ENCODE measurements around the gene IL2RA. TPM values are rescaled to one million over a fixed set of nuclear protein-coding genes. Genes with fewer than 3 reads are reported as not detected.
"Not testable (repeated sequence)": the region's sequence is repeated elsewhere in the genome, so short reads cannot be mapped to it uniquely, and the experiment has no call there.

Gene IL2RA
- total RNA-seq, 2 experiments from 2014 or later: 184 to 201 TPM

- no peaks in the 10 kb centered on the region for H3K27me3 Mint-ChIP-seq
- no peaks in the 10 kb centered on the region for H3K9me3 Mint-ChIP-seq
- DNase-seq: no peak
- peak overlapping the region; percentile 37 for H3K27ac Mint-ChIP-seq
- H3K36me3 Mint-ChIP-seq: peaks cover 5% of the 10 kb centered on the region
- POLR2A ChIA-PET: interaction anchor here (0.5 to 1.0 kb wide), 3 partner anchors 12 to 382 kb away, joined by 3 to 4 read pairs (median 3); partner anchors contain the start of gene IL2RA
- ATAC-seq (ENCODE audit: low read depth): no peak
- peak overlapping the region; percentile 15 for H3K4me3 Mint-ChIP-seq
- peaks cover 60% of the 10 kb centered on the region for H3K4me1 Mint-ChIP-seq
Observed at GRCh38 chr10:6074489-6075301, 12.5 kb upstream of the IL2RA start.

DNA sequence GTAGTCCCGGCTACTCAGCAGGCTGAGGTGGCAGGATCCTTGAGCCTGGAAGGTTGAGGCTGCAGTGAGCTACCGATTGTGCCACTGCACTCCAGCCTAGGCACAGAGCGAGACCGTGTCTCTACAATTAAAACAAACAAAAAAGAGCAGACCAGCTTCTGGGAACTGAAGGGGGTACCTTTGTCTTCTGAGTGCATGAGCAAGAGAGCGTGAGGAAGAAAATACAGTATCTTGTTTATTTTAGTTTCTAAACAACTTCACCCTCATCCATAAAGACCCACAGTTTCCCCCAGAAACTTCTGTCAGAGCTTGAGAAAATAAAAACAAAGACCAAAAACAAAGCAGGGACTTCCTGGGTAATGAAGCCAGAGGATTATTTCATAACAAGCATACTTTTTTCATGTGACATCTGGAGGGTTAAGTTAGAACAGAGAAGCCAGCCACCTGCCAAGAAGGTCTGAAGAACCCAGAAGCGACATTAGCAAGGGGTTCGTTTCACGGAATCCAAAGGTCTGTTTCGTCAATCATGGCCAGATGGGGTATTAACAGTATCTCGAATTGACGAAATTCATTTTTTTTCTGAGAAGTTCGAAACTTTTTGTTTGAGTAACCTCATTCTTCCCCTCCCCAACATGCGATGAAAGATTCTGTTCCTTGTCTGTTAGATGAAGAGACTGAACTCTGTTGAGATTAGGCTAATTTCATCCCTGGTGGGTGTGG is 10.2 kb upstream of the IL2RA start:
- peak; percentile 32 for ATAC-seq (ENCODE audit: low read depth)
- POLR2A ChIA-PET: interaction anchor here (1.0 to 3.6 kb wide), 12 partner anchors 11 to 95 kb away, joined by 3 to 23 read pairs (median 4); partner anchors contain the start of genes IL15RA and IL2RA
- Mint-ChIP-seq H3K27ac (peak overlapping the region; percentile 93), H3K27me3 (no peaks in the 10 kb centered on the region), H3K9me3 (no peaks in the 10 kb centered on the region), H3K4me1 (peaks cover 77% of the 10 kb centered on the region), H3K4me3 (peak overlapping the region; percentile 63), H3K36me3 (peaks cover 5% of the 10 kb centered on the region)
- DNase-seq: no peak

DNA sequence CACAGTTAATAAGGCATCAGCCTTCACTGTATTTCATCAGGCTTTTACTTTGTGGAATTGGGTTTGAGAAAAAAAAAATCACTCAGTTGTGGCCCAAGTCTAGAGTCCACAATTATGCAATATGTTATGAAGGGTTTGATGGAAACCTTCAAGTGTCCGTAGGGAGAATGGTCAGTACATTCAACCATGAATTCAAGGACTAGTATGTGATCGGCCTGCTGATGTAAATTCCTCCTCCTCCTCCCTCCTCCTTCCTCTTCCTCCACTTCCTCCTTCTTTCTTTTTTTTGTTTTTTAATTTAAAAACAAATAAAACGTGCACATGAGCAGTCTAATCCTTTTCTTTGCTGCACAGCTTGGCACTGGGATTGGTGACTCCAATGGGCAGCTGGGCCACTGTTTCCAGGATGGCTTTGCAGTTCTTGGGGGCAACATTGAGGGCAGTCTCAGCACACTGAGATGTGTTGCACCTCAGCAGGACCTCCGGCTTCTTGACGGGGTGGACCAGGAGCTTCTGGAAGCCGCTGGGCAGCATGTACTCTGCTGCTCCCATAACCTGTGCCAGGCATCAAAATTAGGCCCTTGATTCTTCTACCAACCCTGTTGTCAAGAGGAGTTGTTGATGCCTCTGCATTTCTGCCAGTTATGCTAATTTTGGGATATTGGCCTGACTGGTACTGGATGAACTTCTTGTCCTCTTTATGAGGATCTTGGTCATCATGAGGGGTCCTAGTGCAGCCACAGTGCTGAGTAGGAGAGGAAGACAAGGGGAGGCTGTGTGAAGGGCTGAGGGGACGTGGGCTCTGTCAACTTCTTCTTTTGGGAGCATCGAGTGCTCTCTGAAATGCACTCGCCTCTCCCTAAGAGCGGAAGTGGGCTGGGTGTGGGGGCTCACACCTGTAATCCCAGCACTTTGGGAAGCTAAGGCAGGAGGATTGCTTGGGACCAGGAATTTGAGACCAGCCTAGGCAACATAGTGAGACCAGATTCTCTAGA is 9.3 kb upstream of the IL2RA start:
- POLR2A ChIA-PET: interaction anchor here (1.0 to 3.6 kb wide), 10 partner anchors 10 to 34 kb away, joined by 3 to 23 read pairs (median 4); partner anchors contain the start of gene IL2RA
- no peak for DNase-seq
- H3K27ac Mint-ChIP-seq: peak overlapping the region; percentile 93
- H3K4me3 Mint-ChIP-seq: peak overlapping the region; percentile 63
- H3K4me1 Mint-ChIP-seq: peaks cover 86% of the 10 kb centered on the region
- no peak for ATAC-seq (ENCODE audit: low read depth)
- H3K27me3 Mint-ChIP-seq: no peaks in the 10 kb centered on the region
- H3K9me3 Mint-ChIP-seq: no peaks in the 10 kb centered on the region
- H3K36me3 Mint-ChIP-seq: peaks cover 4% of the 10 kb centered on the region

DNA sequence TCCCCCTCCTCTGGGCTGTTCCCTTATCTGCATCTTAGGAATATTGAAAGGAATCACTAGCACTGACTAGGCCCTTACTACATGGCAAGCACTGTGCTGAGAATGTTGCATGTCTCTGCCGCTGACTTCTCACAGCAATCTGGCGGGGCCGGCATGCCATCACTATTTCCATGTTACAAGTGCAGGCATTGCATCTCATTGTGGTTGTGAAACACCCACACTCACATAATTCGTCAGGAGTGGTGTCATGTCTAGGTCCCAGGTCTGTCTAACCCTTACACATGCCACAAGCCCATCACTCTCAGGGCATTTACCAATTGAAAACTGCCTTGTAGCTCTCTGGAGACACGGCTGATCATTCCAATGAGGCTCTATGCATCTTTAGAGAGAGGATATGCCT is 8.5 kb upstream of the IL2RA start:
- no peak for ATAC-seq (ENCODE audit: low read depth)
- peaks cover 3% of the 10 kb centered on the region for H3K36me3 Mint-ChIP-seq
- H3K27ac Mint-ChIP-seq: peak overlapping the region; percentile 93
- no peak for DNase-seq
- H3K9me3 Mint-ChIP-seq: no peaks in the 10 kb centered on the region
- peak overlapping the region; percentile 85 for H3K4me3 Mint-ChIP-seq
- H3K4me1 Mint-ChIP-seq: peaks cover 91% of the 10 kb centered on the region
- H3K27me3 Mint-ChIP-seq: no peaks in the 10 kb centered on the region
- POLR2A ChIA-PET: interaction anchor here (1.0 to 3.6 kb wide), 2 partner anchors 16 to 20 kb away, joined by 3 to 23 read pairs; no protein-coding TSS in a partner anchor

- ATAC-seq (ENCODE audit: low read depth) (peak; percentile 33), DNase-seq (no peak)
- H3K27ac Mint-ChIP-seq: peak overlapping the region; percentile 93
- peak overlapping the region; percentile 85 for H3K4me3 Mint-ChIP-seq
- peaks cover 94% of the 10 kb centered on the region for H3K4me1 Mint-ChIP-seq
- no peaks in the 10 kb centered on the region for H3K9me3 Mint-ChIP-seq
- H3K27me3 Mint-ChIP-seq: no peaks in the 10 kb centered on the region
- peaks cover 3% of the 10 kb centered on the region for H3K36me3 Mint-ChIP-seq
- POLR2A ChIA-PET: interaction anchor here (0.8 to 5.2 kb wide), 8 partner anchors 9 to 93 kb away, joined by 3 to 73 read pairs (median 16); no protein-coding TSS in a partner anchor
Observed at GRCh38 chr10:6069081-6069931, 7.1 kb upstream of the IL2RA start.

DNA sequence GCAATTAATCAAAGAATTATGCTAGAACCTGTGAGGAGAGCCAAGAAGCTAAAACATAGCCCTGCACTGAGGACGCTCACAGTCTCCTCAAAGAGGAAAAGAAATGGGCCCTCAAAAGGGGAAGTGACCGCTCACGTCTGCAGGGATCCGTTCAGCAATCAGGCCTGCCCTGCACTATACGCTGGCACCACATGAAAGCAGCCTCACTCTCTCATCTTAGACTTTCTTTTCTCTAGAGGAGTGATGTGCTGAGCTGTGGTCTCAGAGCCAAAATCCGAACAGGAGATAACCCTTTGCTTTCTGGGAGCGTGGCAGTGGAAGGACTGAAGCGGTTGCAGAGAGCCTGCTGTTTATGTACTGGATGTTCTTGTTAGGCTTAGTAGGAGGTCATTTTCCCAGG is 6.3 kb upstream of the IL2RA start:
- ATAC-seq (ENCODE audit: low read depth) (peak; percentile 78), DNase-seq (no peak)
- Mint-ChIP-seq H3K36me3 (peaks cover 3% of the 10 kb centered on the region), H3K4me3 (peak overlapping the region; percentile 85), H3K9me3 (no peaks in the 10 kb centered on the region), H3K27me3 (no peaks in the 10 kb centered on the region), H3K4me1 (peaks cover 93% of the 10 kb centered on the region), H3K27ac (peak overlapping the region; percentile 93)
- POLR2A ChIA-PET: interaction anchor here (0.6 to 5.2 kb wide), 11 partner anchors 9 to 516 kb away, joined by 3 to 73 read pairs (median 5); partner anchors contain the start of gene IL15RA

GRCh38 chr10:6068006-6068405 is 5.8 kb upstream of the IL2RA start:
- Mint-ChIP-seq H3K4me1 (peaks cover 90% of the 10 kb centered on the region), H3K27me3 (no peaks in the 10 kb centered on the region), H3K4me3 (peak overlapping the region; percentile 85), H3K27ac (peak overlapping the region; percentile 93), H3K9me3 (no peaks in the 10 kb centered on the region), H3K36me3 (peaks cover 3% of the 10 kb centered on the region)
- POLR2A ChIA-PET: interaction anchor here (0.6 to 5.2 kb wide), 10 partner anchors 10 to 516 kb away, joined by 3 to 73 read pairs (median 5); partner anchors contain the start of gene IL15RA
- ATAC-seq (ENCODE audit: low read depth) (no peak), DNase-seq (no peak)

DNA sequence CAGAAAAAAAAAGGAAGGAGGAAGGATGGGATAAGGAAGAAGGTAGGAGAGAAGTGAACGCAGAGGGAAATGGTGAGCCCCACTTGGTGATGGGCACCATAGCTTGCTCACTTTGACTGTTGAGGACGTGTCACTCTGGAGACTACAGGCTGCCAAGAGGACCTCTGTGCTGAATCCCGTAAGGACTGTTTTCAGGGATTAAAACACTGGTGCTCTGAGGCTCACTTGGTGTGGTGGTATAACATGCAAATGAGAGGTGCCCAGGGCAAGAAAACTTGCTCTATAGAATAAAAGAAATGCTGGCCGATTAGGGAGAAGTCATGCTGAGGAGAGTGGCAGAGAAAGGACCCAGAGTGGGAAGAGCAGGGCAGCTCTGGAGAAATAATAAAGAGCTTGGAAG is 5.3 kb upstream of the IL2RA start:
- no peaks in the 10 kb centered on the region for H3K9me3 Mint-ChIP-seq
- DNase-seq: no peak

GRCh38 chr10:6065835-6066234 is 3.7 kb upstream of the IL2RA start:
- Mint-ChIP-seq H3K4me1 (peaks cover 76% of the 10 kb centered on the region), H3K9me3 (no peaks in the 10 kb centered on the region), H3K4me3 (peak overlapping the region; percentile 62), H3K36me3 (peaks cover 9% of the 10 kb centered on the region), H3K27ac (peak overlapping the region; percentile 87), H3K27me3 (no peaks in the 10 kb centered on the region)
- ATAC-seq (ENCODE audit: low read depth) (no peak), DNase-seq (no peak)
- POLR2A ChIA-PET: interaction anchor here (0.8 to 5.2 kb wide), 6 partner anchors 8 to 30 kb away, joined by 3 to 73 read pairs (median 34); no protein-coding TSS in a partner anchor

More for the DNA sequence above, 5.3 kb upstream of the IL2RA start:
- POLR2A ChIA-PET: interaction anchor here (1.2 to 5.2 kb wide), 7 partner anchors 10 to 90 kb away, joined by 3 to 73 read pairs (median 25); partner anchors contain the start of gene IL15RA
- Mint-ChIP-seq H3K27ac (peak overlapping the region; percentile 93), H3K4me3 (peak overlapping the region; percentile 85), H3K36me3 (peaks cover 3% of the 10 kb centered on the region), H3K27me3 (no peaks in the 10 kb centered on the region), H3K4me1 (peaks cover 89% of the 10 kb centered on the region)
- ATAC-seq (ENCODE audit: low read depth): no peak

GRCh38 chr10:6065406-6065805 is 3.2 kb upstream of the IL2RA start:
- DNase-seq (no peak), ATAC-seq (ENCODE audit: low read depth) (no peak)
- H3K27ac Mint-ChIP-seq: peak overlapping the region; percentile 87
- H3K4me1 Mint-ChIP-seq: peaks cover 71% of the 10 kb centered on the region
- H3K36me3 Mint-ChIP-seq: peaks cover 7% of the 10 kb centered on the region
- peak overlapping the region; percentile 62 for H3K4me3 Mint-ChIP-seq
- H3K9me3 Mint-ChIP-seq: no peaks in the 10 kb centered on the region
- POLR2A ChIA-PET: interaction anchor here (1.3 to 5.2 kb wide), 4 partner anchors 8 to 24 kb away, joined by 4 to 73 read pairs (median 37); no protein-coding TSS in a partner anchor
- H3K27me3 Mint-ChIP-seq: no peaks in the 10 kb centered on the region

GRCh38 chr10:6064726-6065125 is 2.6 kb upstream of the IL2RA start:
- peaks cover 68% of the 10 kb centered on the region for H3K4me1 Mint-ChIP-seq

More at GRCh38 chr10:6064726-6065125, 2.6 kb upstream of the IL2RA start:
- H3K27me3 Mint-ChIP-seq; DNase-seq; ATAC-seq (ENCODE audit: low read depth); POLR2A ChIA-PET; H3K9me3 Mint-ChIP-seq: not testable (repeated sequence)
- peaks cover 12% of the 10 kb centered on the region for H3K36me3 Mint-ChIP-seq
- peak overlapping the region; percentile 87 for H3K27ac Mint-ChIP-seq
- H3K4me3 Mint-ChIP-seq: peak overlapping the region; percentile 62
